KBM-7 (cell line): ENCODE measurements around the gene MED13L.
A peak's percentile ranks its signal among the peaks of the same experiment; 100 is the strongest.

ENCODE experiments used
- DNase-seq: peaks from one replicate; pipeline ENCODE4 v3.0.0-alpha.2; 2015
- in situ Hi-C: fragments of 300-500 bp; cut with MboI; formaldehyde crosslinking; loops from 2 replicates; pipeline ENCODE4 v1.14.3; 2020; ENCODE audit warnings: low sequenced_read_pairs, low pct_unique_long_range_greater_than_20kb, mixed read lengths

The MED13L gene

GRCh38 chr12:116200812-116201211, 76.7 kb downstream of the MED13L start:
- in situ Hi-C loops, result no loop called here
- no peak for DNase-seq

GRCh38 chr12:116199160-116199706, 78.3 kb downstream of the MED13L start:
- no peak for DNase-seq
- in situ Hi-C loops, result no loop called here

GRCh38 chr12:116196752-116197718, 80.5 kb downstream of the MED13L start:
- in situ Hi-C loops, result no loop called here
- DNase-seq, result peak; percentile 33

GRCh38 chr12:116196226-116196625, 81.3 kb downstream of the MED13L start:
- in situ Hi-C loops, result no loop called here
- no peak for DNase-seq

GRCh38 chr12:116194935-116195431, 82.5 kb downstream of the MED13L start:
- peak; percentile 19 for DNase-seq

GRCh38 chr12:116189692-116190091, 87.8 kb downstream of the MED13L start:
- in situ Hi-C loops, result no loop called here
- DNase-seq, result no peak

More at GRCh38 chr12:116194935-116195431, 82.5 kb downstream of the MED13L start:
- in situ Hi-C loops, result no loop called here

- peak; percentile 22 for DNase-seq
- in situ Hi-C loops, result no loop called here
Measured at GRCh38 chr12:116188581-116188980, 88.9 kb downstream of the MED13L start.

- no peak for DNase-seq
- in situ Hi-C loops, result no loop called here
Measured at GRCh38 chr12:116187151-116187511, 90.4 kb downstream of the MED13L start.

GRCh38 chr12:116186482-116187150, 90.9 kb downstream of the MED13L start:
- in situ Hi-C loops, result no loop called here
- DNase-seq, result no peak

GRCh38 chr12:116184763-116185162, 92.7 kb downstream of the MED13L start:
- in situ Hi-C loops, result no loop called here
- no peak for DNase-seq

- in situ Hi-C loops, result no loop called here
- no peak for DNase-seq
Measured at GRCh38 chr12:116183741-116184141, 93.8 kb downstream of the MED13L start.

- DNase-seq, result no peak
- in situ Hi-C loops, result no loop called here
Measured at GRCh38 chr12:116182359-116183063, 95.0 kb downstream of the MED13L start.

GRCh38 chr12:116180448-116180847, 97.0 kb downstream of the MED13L start:
- DNase-seq, result no peak
- in situ Hi-C loops, result no loop called here

- in situ Hi-C loops, result no loop called here
- no peak for DNase-seq
Measured at GRCh38 chr12:116179384-116179783, 98.1 kb downstream of the MED13L start.

GRCh38 chr12:116177017-116177416, 100.5 kb downstream of the MED13L start:
- DNase-seq, result no peak
- in situ Hi-C loops, result no loop called here

GRCh38 chr12:116174904-116175303, 102.6 kb downstream of the MED13L start:
- in situ Hi-C loops, result no loop called here
- DNase-seq, result no peak

GRCh38 chr12:116174006-116174405, 103.5 kb downstream of the MED13L start:
- in situ Hi-C loops, result no loop called here
- DNase-seq, result no peak

GRCh38 chr12:116172224-116172849, 105.2 kb downstream of the MED13L start:
- in situ Hi-C loops, result no loop called here
- DNase-seq, result peak; percentile 60

- in situ Hi-C loops, result no loop called here
- DNase-seq, result no peak
Measured at GRCh38 chr12:116171549-116171948, 105.9 kb downstream of the MED13L start.
